Islet of Langerhans (tissue), 1 donor: Measurements from ENCODE around the gene MEGF6.

ENCODE experiments used
- FAIRE-seq: peaks from one replicate; lab custom pipeline; 2011; peaks lifted over from hg19 to GRCh38; lab: Jason Lieb, UNC

Gene MEGF6

GRCh38 chr1:3609769-3610526 lies 1.4 kb downstream of the MEGF6 start:
- FAIRE-seq = no peak

GRCh38 chr1:3609016-3609768 lies 2.1 kb downstream of the MEGF6 start:
- no peak for FAIRE-seq

- no peak for FAIRE-seq
Measured at GRCh38 chr1:3608154-3608553, 3.2 kb downstream of the MEGF6 start.

- no peak for FAIRE-seq
Measured at GRCh38 chr1:3607703-3608065, 3.6 kb downstream of the MEGF6 start.

GRCh38 chr1:3606779-3607702 lies 4.3 kb downstream of the MEGF6 start:
- FAIRE-seq = no peak

- no peak for FAIRE-seq
Measured at GRCh38 chr1:3604997-3605823, 6.1 kb downstream of the MEGF6 start.

GRCh38 chr1:3604468-3604974 lies 6.8 kb downstream of the MEGF6 start:
- no peak for FAIRE-seq

GRCh38 chr1:3603571-3604467 lies 7.5 kb downstream of the MEGF6 start:
- FAIRE-seq = no peak

- no peak for FAIRE-seq
Measured at GRCh38 chr1:3603156-3603555, 8.2 kb downstream of the MEGF6 start.

GRCh38 chr1:3602375-3602774 lies 8.9 kb downstream of the MEGF6 start:
- no peak for FAIRE-seq

- no peak for FAIRE-seq
Measured at GRCh38 chr1:3601743-3602142, 9.6 kb downstream of the MEGF6 start.

- FAIRE-seq = no peak
Measured at GRCh38 chr1:3600354-3600753, 11.0 kb downstream of the MEGF6 start.

GRCh38 chr1:3599816-3600215 lies 11.5 kb downstream of the MEGF6 start:
- FAIRE-seq = no peak

- no peak for FAIRE-seq
Measured at GRCh38 chr1:3599286-3599811, 12.0 kb downstream of the MEGF6 start.

GRCh38 chr1:3598522-3599285 lies 12.6 kb downstream of the MEGF6 start:
- no peak for FAIRE-seq

GRCh38 chr1:3598051-3598491 lies 13.2 kb downstream of the MEGF6 start:
- no peak for FAIRE-seq

- no peak for FAIRE-seq
Measured at GRCh38 chr1:3597599-3597964, 13.7 kb downstream of the MEGF6 start.

GRCh38 chr1:3596663-3597598 lies 14.4 kb downstream of the MEGF6 start:
- no peak for FAIRE-seq
